SK-N-MC (cell line): ENCODE measurements around the gene SEMA5A.

Experiments used
- EZH2 ChIP-seq: fragments of 200-600 bp; sonication (generic); IDR thresholded peaks from one replicate; pipeline ENCODE4 v1.6.1; 2017; ENCODE audit warnings: antibody characterized with exemption
- POLR2AphosphoS5 ChIP-seq: IDR thresholded peaks from 2 replicates; pipeline ENCODE4 v1.6.1; 2012; ENCODE audit warnings: mild to moderate bottlenecking, low read depth, low read length, borderline replicate concordance

DNA sequence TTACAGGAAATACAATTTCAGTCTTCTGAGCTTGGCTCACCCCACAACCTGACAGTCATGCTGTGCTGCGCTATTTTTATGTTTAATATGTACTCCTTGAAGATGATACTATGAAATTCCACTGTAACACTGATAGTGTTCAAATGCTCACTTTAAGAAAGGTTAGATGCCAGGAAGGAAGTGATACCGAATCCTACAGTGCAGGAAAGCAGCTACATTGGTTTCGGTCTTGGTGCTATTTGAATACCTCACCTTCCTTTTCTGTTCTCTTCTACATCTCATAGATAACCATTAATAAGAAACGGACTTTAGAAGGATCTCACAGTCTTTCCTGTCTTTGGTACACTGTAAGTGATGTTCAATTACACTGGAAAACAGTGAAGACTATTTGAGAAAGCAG is 117.6 kb downstream of the SEMA5A start:
- TF ChIP-seq EZH2, result no peak
- TF ChIP-seq POLR2AphosphoS5, result no peak
